GM12891 (cell line): ENCODE data around the gene SSPN.
A peak's percentile ranks its signal among the peaks of the same experiment; 100 is the strongest.

Experiments used
- DNase-seq: peaks from one replicate; pipeline ENCODE4 v3.0.0; 2011; ENCODE audit warnings: low spot score; ENCODE audit not compliant: insufficient read length
- FAIRE-seq: peaks from 2 replicates; lab custom pipeline; 2011; peaks lifted over from hg19 to GRCh38; lab: Jason Lieb, UNC
- PAX5 ChIP-seq: IDR thresholded peaks from 2 replicates; pipeline ENCODE4 v1.6.1; 2011; ENCODE audit warnings: low read length, moderate library complexity, mild to moderate bottlenecking; ENCODE audit not compliant: insufficient read depth, severe bottlenecking
- POLR2A ChIP-seq: IDR thresholded peaks from 2 replicates; pipeline ENCODE4 v1.6.1; 2011; ENCODE audit warnings: low read depth, low read length, control low read depth
- POLR2AphosphoS5 ChIP-seq: IDR thresholded peaks from 2 replicates; pipeline ENCODE4 v1.6.1; 2011; ENCODE audit warnings: low read depth, low read length, control low read depth
- POU2F2 ChIP-seq: IDR thresholded peaks from 2 replicates; pipeline ENCODE4 v1.6.1; 2011; ENCODE audit warnings: low read depth, mild to moderate bottlenecking, control low read depth, low read length, moderate library complexity
- SPI1 ChIP-seq: IDR thresholded peaks from 2 replicates; pipeline ENCODE4 v1.6.1; 2011; ENCODE audit warnings: low read depth, low read length, control low read depth
- TAF1 ChIP-seq: IDR thresholded peaks from 2 replicates; pipeline ENCODE4 v1.6.1; 2011; ENCODE audit warnings: low read depth, low read length, control low read depth

The SSPN gene

DNA sequence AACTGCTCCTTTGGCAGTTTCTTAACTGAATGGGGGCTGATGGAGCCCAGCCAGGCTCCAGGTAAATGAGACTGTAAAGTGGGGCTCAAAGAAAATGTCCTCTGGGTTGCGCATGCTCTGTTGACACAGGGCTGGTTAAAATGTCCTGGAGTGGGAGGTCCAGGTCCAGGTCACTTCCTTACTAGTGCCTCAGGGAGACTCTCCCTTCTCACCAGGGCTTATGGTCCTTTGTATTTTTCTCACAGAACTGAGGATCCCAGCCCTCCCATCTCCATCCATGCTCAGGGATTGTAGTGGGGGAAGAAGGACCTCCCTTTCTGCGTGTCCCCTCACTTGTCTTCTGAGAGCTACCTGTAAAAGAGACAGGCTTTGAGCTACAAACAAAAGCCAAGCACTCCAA is 77.5 kb downstream of the SSPN start:
- no peak for DNase-seq
- TF ChIP-seq POU2F2 (no peak), POLR2AphosphoS5 (no peak), POLR2A (no peak), PAX5 (no peak)
- no peak for FAIRE-seq

DNA sequence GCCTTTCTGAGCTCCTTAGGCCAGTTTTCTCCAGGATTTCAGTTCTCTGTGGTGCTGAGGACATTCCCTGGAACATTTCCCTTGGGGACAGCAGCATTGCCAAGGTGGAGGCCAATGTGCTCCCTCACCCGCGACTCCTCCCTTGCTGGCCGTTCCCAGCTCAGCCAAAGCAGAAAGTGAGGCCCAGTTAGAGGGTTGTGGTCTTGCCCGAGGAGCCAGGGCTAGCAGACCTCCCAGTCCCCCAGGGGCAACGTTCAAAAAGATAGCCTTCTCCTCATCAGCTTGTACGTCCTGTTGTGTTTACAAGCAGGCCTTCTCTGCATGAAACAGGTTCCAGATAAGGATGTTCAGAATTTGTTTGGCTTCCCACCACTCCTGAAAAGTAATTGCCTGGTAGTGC is 78.4 kb downstream of the SSPN start:
- FAIRE-seq, result no peak
- TF ChIP-seq POU2F2 (no peak), POLR2A (no peak), PAX5 (no peak), TAF1 (no peak), SPI1 (no peak), POLR2AphosphoS5 (no peak)
- DNase-seq, result no peak

GRCh38 chr12:26274441-26275312 is 79.3 kb downstream of the SSPN start:
- DNase-seq, result peak; percentile 30
- no peak for TF ChIP-seq POLR2A
- TF ChIP-seq SPI1, result peak; percentile 83
- no peak for TF ChIP-seq POLR2AphosphoS5
- no peak for TF ChIP-seq TAF1
- TF ChIP-seq POU2F2, result peak; percentile 74; the same call in 1 of the 2 replicates
- TF ChIP-seq PAX5, result peak; percentile 83
- peak; percentile 82 for FAIRE-seq

DNA sequence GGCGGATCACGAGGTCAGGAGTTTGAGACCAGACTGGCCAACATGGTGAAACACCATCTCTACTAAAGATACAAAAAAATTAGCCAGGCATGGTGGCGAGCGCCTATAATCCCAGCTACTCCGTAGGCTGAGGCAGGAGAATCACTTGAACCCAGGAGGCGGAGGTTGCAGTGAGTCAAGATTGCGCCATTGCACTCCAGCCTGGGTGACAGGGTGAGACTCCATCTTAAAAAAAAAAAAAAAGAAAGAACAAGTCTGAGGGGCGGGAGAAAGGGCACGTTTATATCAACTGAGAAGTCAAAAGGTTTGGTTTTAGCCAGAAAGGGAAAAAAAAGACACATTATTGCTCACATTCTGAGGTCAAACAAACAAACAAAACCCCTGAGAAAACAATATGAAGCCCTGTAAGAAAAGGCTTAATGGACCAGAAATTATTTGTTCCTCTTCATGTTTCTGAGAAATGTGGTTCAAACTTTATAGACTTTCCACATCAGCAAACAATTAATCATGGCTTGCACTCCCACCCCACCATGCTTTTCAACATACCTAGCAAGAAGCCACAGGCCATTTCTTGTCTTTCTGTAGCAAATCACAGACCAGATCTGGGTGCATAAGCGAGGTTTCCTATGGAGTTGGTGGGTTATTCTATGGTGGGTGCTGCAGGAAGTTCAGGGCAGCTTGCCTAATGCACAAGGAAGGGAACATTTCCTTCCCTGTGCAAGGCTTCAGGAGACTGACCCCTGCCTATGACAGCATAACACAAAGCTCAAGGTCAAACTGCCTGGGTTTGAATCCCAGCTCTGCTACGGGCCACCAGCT is 80.1 kb downstream of the SSPN start:
- TF ChIP-seq SPI1, result no peak
- TF ChIP-seq POU2F2, result no peak
- no peak for TF ChIP-seq POLR2AphosphoS5
- TF ChIP-seq TAF1, result no peak
- no peak for TF ChIP-seq POLR2A
- TF ChIP-seq PAX5, result no peak
- FAIRE-seq (no peak), DNase-seq (no peak)

- no peak for FAIRE-seq
- TF ChIP-seq TAF1 (no peak), POLR2A (no peak), POLR2AphosphoS5 (no peak), POU2F2 (no peak), SPI1 (no peak), PAX5 (no peak)
These were observed 81.3 kb downstream of the SSPN start for GRCh38 chr12:26276709-26277108.

GRCh38 chr12:26277506-26278246 is 82.3 kb downstream of the SSPN start:
- FAIRE-seq, result no peak
- DNase-seq, result no peak
- no peak for TF ChIP-seq POLR2A
- TF ChIP-seq TAF1, result no peak
- TF ChIP-seq POU2F2, result no peak
- TF ChIP-seq PAX5, result no peak

More at GRCh38 chr12:26276709-26277108, 81.3 kb downstream of the SSPN start:
- no peak for DNase-seq

DNA sequence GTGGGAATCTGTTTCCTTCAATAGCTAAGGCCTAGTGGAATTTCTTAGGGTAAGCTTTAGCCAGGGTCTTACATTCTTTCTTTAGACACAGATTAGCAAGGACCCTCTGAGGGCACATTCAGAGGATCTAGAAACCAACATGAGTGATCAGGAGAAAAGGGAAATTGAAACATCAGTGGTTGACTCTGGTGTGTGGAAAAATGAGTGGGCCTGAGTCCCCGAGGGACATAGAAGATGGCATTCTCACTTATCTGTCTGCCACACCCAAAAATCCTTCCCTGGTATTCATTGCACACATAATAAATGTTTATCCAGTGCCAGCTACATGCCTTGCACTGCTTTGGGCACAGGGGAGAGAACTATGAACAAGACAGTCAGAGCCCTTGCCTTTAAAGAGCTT is 82.9 kb downstream of the SSPN start:
- TF ChIP-seq POLR2A (no peak), POLR2AphosphoS5 (no peak), POU2F2 (no peak), PAX5 (no peak), TAF1 (no peak), SPI1 (no peak)
- no peak for FAIRE-seq
- no peak for DNase-seq

DNA sequence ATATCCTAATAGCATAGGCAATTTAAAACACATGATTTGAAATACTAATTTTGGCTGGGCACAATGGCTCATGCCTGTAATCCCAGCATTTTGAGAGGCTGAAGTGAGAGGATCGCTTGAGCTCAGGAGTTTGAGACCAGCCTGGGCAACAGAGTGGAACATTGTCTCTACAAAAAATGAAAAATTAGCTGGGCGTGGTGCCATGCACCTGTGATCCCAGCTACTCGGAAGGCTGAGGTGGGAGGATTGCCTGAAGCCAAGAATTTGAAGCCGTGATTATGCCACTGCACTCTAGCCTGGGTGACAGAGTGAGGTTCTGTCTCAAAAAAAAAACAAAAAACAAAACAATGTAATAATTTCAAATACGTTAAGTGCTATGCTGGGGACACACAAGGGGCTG is 83.3 kb downstream of the SSPN start:
- TF ChIP-seq POLR2AphosphoS5 (no peak), PAX5 (no peak), SPI1 (no peak), POU2F2 (no peak), TAF1 (no peak), POLR2A (no peak)
- no peak for DNase-seq
- FAIRE-seq, result no peak

DNA sequence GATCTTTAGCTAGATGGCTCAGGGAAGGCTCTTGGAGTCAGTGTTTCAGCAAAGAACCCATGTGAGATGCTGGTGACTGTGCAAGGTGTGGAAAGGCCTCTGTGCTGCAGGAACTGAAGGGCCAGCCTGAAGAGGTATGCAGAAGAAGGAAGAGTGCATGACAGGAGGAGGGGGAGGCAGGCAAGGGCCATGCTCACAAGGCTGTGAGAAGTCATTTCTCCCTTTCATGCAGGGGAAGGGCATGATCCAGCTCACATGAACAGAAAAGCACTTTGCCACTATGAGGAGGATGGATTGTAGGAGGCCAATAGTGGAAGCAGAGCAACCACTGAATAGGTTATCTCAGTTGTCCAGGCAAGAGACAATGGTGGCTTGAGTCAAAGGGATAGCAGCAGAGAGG is 83.7 kb downstream of the SSPN start:
- no peak for DNase-seq
- no peak for TF ChIP-seq SPI1
- no peak for TF ChIP-seq POLR2A
- no peak for TF ChIP-seq TAF1
- no peak for FAIRE-seq
